ENCODE results near the gene DRC7.

The DRC7 gene

GRCh38 chr16:57752581-57753447, 58.2 kb downstream of the DRC7 start:
- H3K36me3 Mint-ChIP-seq, result peaks cover 17 to 38% of the 10 kb centered on the region in 2 donors
- ATAC-seq (replicated peaks) (no peak), DNase-seq (no peak)
- H3K27ac Mint-ChIP-seq, result no peak overlapping the region
- no peaks in the 10 kb centered on the region for H3K9me3 Mint-ChIP-seq
- H3K4me1 Mint-ChIP-seq, result peaks cover 0 to 3% of the 10 kb centered on the region in 2 donors
- H3K27me3 Mint-ChIP-seq, result no peaks in the 10 kb centered on the region
- no peak overlapping the region for H3K4me3 Mint-ChIP-seq

GRCh38 chr16:57753448-57754353, 59.1 kb downstream of the DRC7 start:
- Mint-ChIP-seq H3K36me3 (peaks cover 17 to 38% of the 10 kb centered on the region in 2 donors), H3K27ac (no peak overlapping the region), H3K9me3 (no peaks in the 10 kb centered on the region), H3K4me1 (peaks cover 0 to 3% of the 10 kb centered on the region in 2 donors), H3K27me3 (no peaks in the 10 kb centered on the region), H3K4me3 (no peak overlapping the region)
- DNase-seq, result no peak
- ATAC-seq (replicated peaks), result no peak

GRCh38 chr16:57754354-57755060, 59.9 kb downstream of the DRC7 start:
- Mint-ChIP-seq H3K4me3 (no peak overlapping the region), H3K27me3 (no peaks in the 10 kb centered on the region), H3K4me1 (peaks cover 0 to 3% of the 10 kb centered on the region in 2 donors), H3K9me3 (no peaks in the 10 kb centered on the region), H3K36me3 (peaks cover 17 to 38% of the 10 kb centered on the region in 2 donors), H3K27ac (no peak overlapping the region)
- DNase-seq (no peak), ATAC-seq (replicated peaks) (no peak)

- no peaks in the 10 kb centered on the region for H3K9me3 Mint-ChIP-seq
- no peak overlapping the region for H3K4me3 Mint-ChIP-seq
- H3K36me3 Mint-ChIP-seq, result peaks cover 15 to 33% of the 10 kb centered on the region in 2 donors
- no peak overlapping the region for H3K27ac Mint-ChIP-seq
- ATAC-seq (replicated peaks) (no peak), DNase-seq (no peak)
- H3K4me1 Mint-ChIP-seq, result peaks cover 0 to 3% of the 10 kb centered on the region in 2 donors
- no peaks in the 10 kb centered on the region for H3K27me3 Mint-ChIP-seq
These were observed 60.6 kb downstream of the DRC7 start for GRCh38 chr16:57755061-57755684.

GRCh38 chr16:57755726-57756423, 61.3 kb downstream of the DRC7 start:
- no peak overlapping the region for H3K4me3 Mint-ChIP-seq
- DNase-seq (no peak), ATAC-seq (replicated peaks) (no peak)
- no peaks in the 10 kb centered on the region for H3K9me3 Mint-ChIP-seq
- no peak overlapping the region for H3K27ac Mint-ChIP-seq
- peaks cover 15 to 33% of the 10 kb centered on the region in 2 donors for H3K36me3 Mint-ChIP-seq
- no peaks in the 10 kb centered on the region for H3K27me3 Mint-ChIP-seq
- peaks cover 0 to 3% of the 10 kb centered on the region in 2 donors for H3K4me1 Mint-ChIP-seq

GRCh38 chr16:57756424-57757325, 62.1 kb downstream of the DRC7 start:
- Mint-ChIP-seq H3K27me3 (no peaks in the 10 kb centered on the region), H3K9me3 (no peaks in the 10 kb centered on the region), H3K4me1 (peaks cover 0 to 3% of the 10 kb centered on the region in 2 donors), H3K27ac (no peak overlapping the region), H3K4me3 (no peak overlapping the region), H3K36me3 (peaks cover 15 to 29% of the 10 kb centered on the region in 2 donors)
- no peak for ATAC-seq (replicated peaks)
- DNase-seq, result no peak

GRCh38 chr16:57757326-57757786, 62.8 kb downstream of the DRC7 start:
- DNase-seq (peak; percentile 71), ATAC-seq (replicated peaks) (peak; percentile 94 to 96)
- H3K4me3 Mint-ChIP-seq, result no peak overlapping the region
- no peaks in the 10 kb centered on the region for H3K9me3 Mint-ChIP-seq
- H3K36me3 Mint-ChIP-seq, result peaks cover 15 to 23% of the 10 kb centered on the region in 2 donors
- no peak overlapping the region for H3K27ac Mint-ChIP-seq
- H3K4me1 Mint-ChIP-seq, result peaks cover 0 to 3% of the 10 kb centered on the region in 2 donors
- H3K27me3 Mint-ChIP-seq, result no peaks in the 10 kb centered on the region

- peaks cover 15 to 23% of the 10 kb centered on the region in 2 donors for H3K36me3 Mint-ChIP-seq
- no peak overlapping the region for H3K4me3 Mint-ChIP-seq
- DNase-seq (no peak), ATAC-seq (replicated peaks) (no peak)
- peaks cover 0 to 3% of the 10 kb centered on the region in 2 donors for H3K4me1 Mint-ChIP-seq
- no peaks in the 10 kb centered on the region for H3K27me3 Mint-ChIP-seq
- H3K27ac Mint-ChIP-seq, result no peak overlapping the region
- no peaks in the 10 kb centered on the region for H3K9me3 Mint-ChIP-seq
These were observed 63.3 kb downstream of the DRC7 start for GRCh38 chr16:57757883-57758282.

- no peak for ATAC-seq (replicated peaks)
- no peak overlapping the region for H3K27ac Mint-ChIP-seq
These were observed 63.9 kb downstream of the DRC7 start for GRCh38 chr16:57758331-57759117.

GRCh38 chr16:57759131-57759530, 64.5 kb downstream of the DRC7 start:
- H3K36me3 Mint-ChIP-seq, result peaks cover 11 to 15% of the 10 kb centered on the region in 2 donors
- peaks cover 0 to 3% of the 10 kb centered on the region in 2 donors for H3K4me1 Mint-ChIP-seq

More at GRCh38 chr16:57758331-57759117, 63.9 kb downstream of the DRC7 start:
- peaks cover 0 to 3% of the 10 kb centered on the region in 2 donors for H3K4me1 Mint-ChIP-seq
- H3K4me3 Mint-ChIP-seq, result no peak overlapping the region
- H3K9me3 Mint-ChIP-seq, result no peaks in the 10 kb centered on the region
- peaks cover 12 to 20% of the 10 kb centered on the region in 2 donors for H3K36me3 Mint-ChIP-seq
- no peaks in the 10 kb centered on the region for H3K27me3 Mint-ChIP-seq
- no peak for DNase-seq

GRCh38 chr16:57759541-57760356, 65.1 kb downstream of the DRC7 start:
- H3K27me3 Mint-ChIP-seq, result no peaks in the 10 kb centered on the region
- DNase-seq (no peak), ATAC-seq (replicated peaks) (no peak)
- H3K4me3 Mint-ChIP-seq, result no peak overlapping the region
- peaks cover 10 to 12% of the 10 kb centered on the region in 2 donors for H3K36me3 Mint-ChIP-seq
- H3K27ac Mint-ChIP-seq, result no peak overlapping the region
- no peaks in the 10 kb centered on the region for H3K9me3 Mint-ChIP-seq
- H3K4me1 Mint-ChIP-seq, result peaks cover 5 to 7% of the 10 kb centered on the region in 2 donors

More at GRCh38 chr16:57759131-57759530, 64.5 kb downstream of the DRC7 start:
- H3K27ac Mint-ChIP-seq, result no peak overlapping the region
- no peaks in the 10 kb centered on the region for H3K9me3 Mint-ChIP-seq
- no peak for DNase-seq
- no peaks in the 10 kb centered on the region for H3K27me3 Mint-ChIP-seq
- no peak for ATAC-seq (replicated peaks)
- no peak overlapping the region for H3K4me3 Mint-ChIP-seq
